ENCODE data around the gene SERPINA5.
A peak's percentile ranks its signal among the peaks of the same experiment; 100 is the strongest.
"Not testable (repeated sequence)": the region's sequence is repeated elsewhere in the genome, so short reads cannot be mapped to it uniquely, and the experiment has no call there.

SERPINA5 gene

DNA sequence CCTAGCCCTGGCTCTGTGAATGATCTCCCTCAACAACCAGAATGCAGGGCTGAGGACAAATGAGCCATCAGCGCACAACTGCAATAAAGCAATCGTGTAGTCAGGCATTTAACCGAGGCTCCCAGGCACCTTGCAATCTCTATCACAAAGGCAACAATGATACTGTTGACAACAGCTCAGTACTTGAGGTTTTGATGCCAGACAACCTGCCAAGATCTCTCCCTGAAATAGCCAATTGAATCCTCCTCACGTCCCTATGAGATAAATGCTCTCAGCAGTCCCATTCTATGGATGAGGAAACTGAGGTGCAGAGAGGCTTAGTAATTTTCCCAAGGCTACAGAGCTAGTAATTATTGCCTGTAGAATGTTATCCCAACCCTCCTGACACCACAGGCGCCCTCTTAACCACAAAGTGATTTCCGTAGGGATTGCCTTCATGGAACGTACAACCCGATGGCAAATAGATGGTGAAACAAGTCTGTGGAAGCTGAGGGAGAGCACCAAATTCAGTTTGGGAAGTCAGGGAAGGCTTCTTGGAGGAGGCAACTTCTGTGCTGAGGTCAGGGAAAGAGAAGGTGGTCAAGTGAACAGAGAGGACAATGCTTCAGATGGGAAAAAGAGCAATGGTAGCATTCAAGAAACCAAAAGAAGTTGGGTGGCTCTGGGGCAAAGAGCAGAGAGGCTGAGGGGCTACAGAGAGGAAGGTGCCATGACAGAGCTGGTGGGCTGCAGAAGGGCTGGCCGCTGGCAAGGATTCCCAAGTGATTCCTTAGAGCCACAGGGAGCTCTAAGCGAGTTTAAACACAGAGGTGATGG, 43.5 kb downstream of the SERPINA5 start:
- no peak for DNase-seq

DNA sequence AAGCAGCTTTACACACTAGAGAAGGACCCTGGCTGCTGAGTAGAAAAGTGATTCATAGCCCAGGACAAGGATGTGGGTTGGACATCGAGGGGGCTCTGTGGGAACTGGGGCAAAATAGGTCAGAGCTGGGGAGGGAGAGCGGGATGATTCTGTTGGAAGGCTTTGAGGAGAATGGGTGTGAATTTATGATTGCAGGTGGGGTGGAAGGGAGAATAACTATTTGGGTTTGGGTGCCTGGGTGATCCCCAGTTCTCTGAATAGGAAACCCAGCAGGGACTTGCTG, 44.1 kb downstream of the SERPINA5 start:
- DNase-seq, result no peak

DNA sequence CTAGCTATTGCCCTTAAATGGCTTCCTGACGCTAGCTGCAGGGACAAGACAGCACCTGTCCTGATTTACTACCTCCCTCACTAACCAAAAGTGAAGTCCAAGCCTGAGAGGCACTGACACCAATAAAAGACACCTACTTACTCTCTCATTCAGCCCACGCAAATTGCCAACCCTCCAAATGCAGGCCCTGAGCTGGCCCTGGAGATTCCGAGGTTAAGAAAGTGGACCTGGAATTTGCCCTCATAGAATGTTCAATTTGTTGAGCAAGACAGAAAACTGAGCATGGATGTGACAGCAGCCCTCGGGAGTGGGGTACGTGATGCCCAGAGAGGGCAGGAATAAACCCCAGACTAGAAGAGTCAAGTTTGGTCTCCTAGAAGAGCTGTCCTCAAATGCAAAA, 47.4 kb downstream of the SERPINA5 start:
- DNase-seq, result no peak

DNA sequence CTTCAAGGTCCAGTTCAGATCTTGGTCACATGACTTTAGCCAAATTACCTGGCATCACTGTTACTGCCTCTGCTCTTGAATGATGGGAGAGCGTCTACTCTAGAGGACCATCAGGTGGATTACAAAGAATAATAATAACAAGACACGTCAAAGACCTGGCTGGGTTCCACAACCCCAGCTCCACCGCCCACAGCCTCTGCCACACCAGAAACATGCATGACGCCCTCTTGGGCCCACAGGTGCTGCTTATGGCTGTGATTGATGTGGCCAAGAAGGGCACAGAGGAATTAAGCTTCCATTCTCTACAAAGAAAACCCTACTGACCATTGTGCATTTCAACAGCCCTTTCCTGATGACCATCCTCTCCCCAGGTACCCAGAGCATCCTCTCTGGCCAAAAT, 49.2 kb downstream of the SERPINA5 start:
- DNase-seq, result no peak

DNA sequence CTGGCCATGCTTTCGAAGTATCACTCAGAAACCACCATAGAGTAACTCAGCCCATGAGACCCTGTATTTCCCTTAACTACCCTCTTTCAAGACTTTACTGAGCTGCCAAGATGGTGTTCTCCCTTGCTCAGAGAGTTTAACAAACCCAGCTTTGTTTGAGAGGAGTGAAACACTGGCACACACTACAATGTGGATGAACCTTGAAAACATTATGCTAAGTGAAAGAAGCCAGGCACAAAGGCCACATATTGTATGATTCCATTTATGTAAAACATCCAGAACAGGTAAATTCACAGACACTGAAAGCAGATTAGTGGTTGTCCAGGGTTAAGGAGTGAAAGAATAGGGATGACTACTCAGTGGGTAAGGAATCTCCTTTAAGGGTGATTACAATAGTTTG, 49.8 kb downstream of the SERPINA5 start:
- no peak for DNase-seq

DNA sequence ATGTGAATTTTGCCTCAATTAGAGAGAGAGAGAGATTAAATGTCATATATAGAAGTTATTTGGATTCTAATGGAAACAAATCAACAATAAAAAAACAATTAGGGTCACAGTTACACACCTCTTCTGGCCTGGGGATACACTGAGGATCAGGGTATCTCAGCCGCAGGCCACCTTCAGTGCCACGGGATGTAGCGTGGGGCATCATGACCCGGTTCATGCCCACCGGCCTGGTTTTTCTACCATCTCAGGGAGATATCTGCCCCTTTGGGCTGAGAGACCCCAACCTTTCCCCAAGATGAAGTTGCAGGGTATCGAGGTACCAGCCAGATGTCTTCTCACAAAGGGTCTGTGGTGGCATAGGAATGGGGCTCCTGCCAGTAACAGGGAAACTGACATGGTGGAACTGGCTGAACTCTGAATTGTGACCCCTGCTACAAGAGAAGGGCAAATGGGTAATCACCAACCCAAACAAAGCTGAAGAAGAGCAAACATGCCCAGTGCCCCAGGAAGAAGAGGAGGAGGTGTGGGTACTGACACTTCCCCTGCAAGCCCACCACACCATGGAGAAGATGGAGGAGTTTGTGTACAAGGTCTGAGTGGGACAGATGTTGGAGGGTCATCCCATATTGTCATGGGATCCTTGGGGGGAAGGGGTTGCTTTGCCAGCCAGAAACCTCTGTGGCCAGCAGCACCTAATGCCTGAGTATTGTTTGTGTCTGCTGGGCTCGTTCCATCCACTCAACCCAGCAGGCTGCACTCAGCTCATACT, 50.5 kb downstream of the SERPINA5 start:
- DNase-seq, result no peak

DNA sequence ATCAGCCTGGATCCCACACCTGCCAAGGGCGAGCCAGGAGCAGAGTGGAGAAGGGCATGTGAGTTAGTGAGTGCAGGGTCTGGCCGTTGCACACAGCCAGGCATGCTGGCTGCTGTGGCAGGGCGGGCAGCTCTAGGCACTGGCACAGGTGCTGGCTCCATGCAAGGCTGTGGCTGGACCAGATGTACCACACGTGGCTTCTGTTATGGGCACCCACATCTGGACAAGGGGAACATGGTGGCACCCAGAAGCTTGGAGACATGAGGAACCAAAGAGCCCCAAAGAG, 51.0 kb downstream of the SERPINA5 start:
- DNase-seq, result no peak

DNA sequence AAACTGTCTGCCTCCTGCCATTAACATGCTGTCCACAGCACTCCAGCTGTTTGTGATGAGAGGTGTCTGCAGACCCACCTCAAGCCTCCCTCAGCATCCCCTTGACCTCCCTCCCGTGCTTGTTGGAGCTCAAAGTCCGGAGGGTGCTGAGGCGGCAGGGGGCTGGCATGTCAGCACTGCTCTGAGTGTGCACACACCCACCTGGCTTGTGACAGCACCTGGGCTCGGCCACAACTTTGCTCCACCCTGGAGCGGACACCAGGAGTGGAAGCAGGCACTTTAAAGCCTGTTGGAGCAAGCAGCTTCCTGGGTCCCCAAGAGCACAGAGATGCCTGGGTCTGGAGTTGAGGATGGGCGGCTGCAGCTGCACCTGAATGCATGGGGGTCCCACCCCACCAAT, 51.9 kb downstream of the SERPINA5 start:
- no peak for DNase-seq

DNA sequence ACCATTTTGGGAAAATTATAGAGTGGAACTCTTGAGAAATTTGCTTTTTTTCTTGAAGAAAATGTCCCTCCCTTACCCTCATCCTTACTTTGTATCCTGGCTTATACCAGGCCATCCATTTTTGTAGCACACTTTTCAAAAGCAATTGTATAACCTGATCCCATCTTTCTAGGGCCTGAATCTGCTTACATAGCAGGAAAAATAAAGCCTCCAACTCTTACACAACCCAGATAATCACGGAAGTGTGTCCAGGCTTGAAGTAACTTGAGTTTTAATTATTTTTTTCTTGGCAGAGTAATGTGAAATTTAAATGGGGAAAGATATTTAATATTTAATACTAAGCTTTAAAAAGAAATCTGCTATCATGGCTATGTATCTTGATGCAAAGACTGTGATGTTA, 53.9 kb downstream of the SERPINA5 start:
- no peak for DNase-seq

DNA sequence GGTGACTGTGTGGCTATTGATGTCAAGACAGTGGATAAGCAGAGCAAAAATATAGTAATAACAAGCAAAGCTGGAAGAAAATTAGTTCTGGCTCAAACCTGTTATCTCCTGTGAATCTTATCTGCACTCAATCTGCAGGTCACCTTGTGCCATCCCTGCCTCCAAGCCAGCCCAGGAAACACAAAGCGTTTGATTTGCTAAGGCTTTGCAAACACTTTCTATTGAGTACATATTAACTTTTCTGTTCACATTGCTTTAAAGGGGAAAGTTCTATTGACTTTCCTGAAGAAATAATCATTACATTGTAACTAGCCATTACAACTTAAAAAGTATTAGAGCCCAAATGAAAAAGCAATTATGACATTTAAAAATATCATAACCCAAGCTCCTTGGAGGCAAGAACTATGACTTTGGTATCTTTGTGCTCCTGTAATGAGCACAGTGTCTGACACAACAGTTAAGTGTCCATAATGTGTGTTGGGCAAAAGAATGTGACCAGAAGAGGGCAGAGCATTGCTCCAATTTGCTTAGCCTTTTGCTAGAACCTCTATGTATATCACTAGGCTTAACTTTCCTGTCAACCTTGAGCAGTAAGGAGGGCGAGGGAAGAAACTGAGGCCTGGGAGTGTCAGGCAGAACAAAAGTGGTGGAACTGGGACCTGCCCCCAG, 55.7 kb downstream of the SERPINA5 start:
- peak in 2 of 4 experiments; percentile 18 to 20 for DNase-seq

DNA sequence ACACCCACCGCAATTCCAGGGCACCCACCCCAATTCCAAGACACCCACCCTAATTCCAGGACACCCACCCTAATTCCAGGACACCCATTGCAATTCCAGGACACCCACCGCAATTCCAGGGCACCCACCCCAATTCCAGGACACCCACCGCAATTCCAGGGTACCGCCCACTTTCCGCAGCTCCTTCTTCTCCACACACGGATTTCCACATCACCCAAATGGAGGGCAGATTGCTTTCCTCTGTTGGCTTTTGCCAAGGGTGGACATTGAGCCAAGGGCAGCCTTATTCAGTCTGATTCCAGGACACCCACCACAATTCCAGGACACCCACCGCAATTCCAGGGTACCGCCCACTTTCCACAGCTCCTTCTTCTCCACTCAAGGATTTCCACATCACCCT, 56.6 kb downstream of the SERPINA5 start:
- not testable (repeated sequence) for DNase-seq

DNA sequence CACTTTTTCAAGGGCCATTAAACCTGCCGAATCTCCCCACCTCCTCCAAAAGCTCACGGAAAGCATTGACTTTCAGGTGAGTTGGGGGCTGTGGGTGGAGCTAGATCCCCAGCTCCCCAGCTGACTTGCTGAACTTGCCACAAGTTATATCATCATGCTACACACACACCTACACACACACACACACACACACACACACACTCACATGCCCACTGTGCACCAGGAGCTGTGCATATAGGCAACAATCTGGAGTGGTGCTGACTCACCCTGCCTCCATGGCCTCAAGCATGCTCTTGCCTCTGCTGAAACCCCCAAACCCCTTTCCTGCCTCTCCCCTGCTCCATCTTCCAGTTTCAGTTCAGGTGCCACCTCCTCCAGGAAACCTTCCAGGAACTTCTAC, 57.1 kb downstream of the SERPINA5 start:
- DNase-seq, result no peak

DNA sequence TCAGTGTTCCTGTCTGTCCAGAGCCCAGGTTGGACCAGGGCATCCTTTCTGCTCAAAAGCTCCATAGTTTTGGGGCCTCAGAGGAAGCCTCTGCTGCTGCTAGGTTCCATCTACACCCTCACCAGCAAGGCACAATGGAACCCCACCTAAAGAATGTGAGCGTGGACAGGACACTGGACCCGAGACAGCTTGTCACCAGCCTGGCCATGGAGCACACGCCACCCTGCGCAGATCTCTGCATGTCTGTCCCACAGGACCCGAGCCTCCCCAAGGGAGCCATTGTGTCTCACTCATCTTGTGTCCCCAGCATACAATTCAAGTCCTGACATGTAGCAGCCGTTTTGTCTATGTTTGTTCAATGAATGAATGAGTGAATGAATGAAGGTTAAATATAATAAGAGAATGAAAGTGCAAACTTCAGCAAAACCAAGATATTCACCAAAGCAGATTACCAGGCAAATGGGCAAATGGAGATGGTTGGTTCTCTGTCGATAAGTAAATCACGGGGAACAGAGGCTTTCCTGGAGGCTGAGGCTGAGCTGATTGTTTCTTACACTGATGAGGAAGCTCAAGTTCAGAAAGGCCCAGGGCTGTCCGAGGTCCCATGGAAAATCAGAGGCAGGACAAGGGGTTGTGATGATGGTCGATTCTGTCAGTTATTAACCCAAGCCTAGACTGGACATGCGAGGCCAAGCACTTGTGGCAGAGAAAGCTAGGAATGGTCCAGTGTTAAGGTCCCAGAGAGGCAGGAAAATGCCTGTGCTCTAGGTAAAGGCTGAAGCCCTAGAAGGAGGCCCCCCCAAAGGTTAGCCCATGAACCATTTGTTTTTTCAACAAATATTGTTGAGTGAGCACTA, 58.0 kb downstream of the SERPINA5 start:
- no peak for DNase-seq

DNA sequence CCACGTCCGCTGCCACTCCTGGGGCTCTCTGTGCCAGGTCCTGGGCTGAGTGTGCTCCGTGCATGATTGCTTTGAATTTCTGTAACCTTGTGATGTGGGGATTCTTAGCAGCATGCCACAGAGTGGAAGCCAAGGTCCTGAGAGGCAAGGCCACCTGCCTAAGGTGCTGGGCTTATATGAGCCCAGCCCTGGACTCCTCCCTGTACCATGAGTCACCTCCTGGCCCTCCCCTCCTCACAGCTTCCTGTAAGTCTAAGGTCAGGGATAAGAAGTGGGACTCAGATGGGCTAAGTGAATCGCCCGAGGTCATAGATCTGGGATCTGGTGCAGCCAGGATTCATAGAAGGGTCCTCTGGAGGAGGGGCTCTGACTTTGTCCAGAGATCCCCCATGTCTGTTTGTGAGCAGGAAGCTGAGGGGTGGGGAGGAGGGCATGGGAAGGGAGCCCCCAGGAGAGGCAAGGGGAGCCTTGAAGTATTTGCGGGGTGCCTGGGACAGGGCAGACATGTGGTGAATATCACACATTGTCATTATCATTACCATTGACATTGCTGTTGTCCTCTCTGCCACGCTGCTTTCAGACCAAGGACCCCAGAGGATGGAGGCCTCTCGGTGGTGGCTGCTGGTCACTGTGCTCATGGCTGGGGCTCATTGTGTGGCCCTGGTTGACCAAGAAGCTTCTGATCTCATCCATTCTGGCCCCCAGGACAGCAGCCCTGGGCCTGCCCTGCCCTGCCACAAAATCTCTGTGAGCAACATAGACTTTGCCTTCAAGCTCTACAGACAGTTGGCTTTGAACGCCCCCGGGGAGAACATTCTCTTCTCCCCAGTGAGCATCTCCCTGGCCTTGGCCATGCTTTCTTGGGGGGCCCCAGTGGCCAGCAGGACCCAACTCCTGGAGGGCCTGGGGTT, 59.8 kb downstream of the SERPINA5 start:
- DNase-seq, result no peak

DNA sequence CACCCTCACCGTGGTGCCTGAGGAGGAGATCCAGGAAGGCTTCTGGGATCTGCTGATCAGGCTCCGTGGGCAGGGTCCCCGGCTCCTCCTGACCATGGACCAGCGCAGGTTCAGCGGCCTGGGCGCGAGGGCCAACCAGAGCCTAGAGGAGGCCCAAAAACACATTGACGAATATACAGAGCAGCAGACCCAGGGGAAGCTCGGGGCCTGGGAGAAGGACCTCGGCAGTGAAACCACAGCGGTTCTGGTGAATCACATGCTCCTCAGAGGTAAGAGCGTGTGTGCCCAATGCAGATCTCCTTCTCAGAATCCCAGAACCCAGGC, 60.4 kb downstream of the SERPINA5 start:
- DNase-seq, result no peak

Measured in suppressor macrophage (primary cell).